Measurements from ENCODE around the gene LIMS2. TPM values are rescaled to one million over a fixed set of nuclear protein-coding genes. Genes with fewer than 3 reads are reported as not detected.
A peak's percentile ranks its signal among the peaks of the same experiment; 100 is the strongest.

Gene LIMS2
- polyA plus RNA-seq, 2 of the 4 experiments (the other 2 are of a cell fraction): 1.2 to 6.1 TPM

- no peak overlapping the region for H3K4me3 ChIP-seq
- H3K4me1 ChIP-seq: no peaks in the 10 kb centered on the region
- FAIRE-seq (no peak), ATAC-seq (no peak), DNase-seq (ENCODE audit: low read depth in 1 of 2, low spot score in 1 of 2) (no peak)
- peaks cover 15% of the 10 kb centered on the region for H3K9me3 ChIP-seq
- WGBS (ENCODE audit: missing lambda C conversion rate): 83% methylated on average over 17 of the region's 17 CpGs
- ChIA-PET CTCF (no interaction called here), POLR2A (no interaction called here)
- TF ChIP-seq SREBF2 (IDR thresholded peaks at IDR 0.05) (no peak), ZC3H11A (IDR thresholded peaks at IDR 0.05) (peak; percentile 58)
- H3K4me2 ChIP-seq: no peak overlapping the region
- H3K27ac ChIP-seq: no peak overlapping the region
Measured at GRCh38 chr2:127597046-127597983, 78.0 kb downstream of the LIMS2 start.

GRCh38 chr2:127596311-127597045 lies 78.9 kb downstream of the LIMS2 start:
- WGBS (ENCODE audit: missing lambda C conversion rate): 73% methylated on average over 10 of the region's 14 CpGs
- Histone ChIP-seq H3K4me1 (no peaks in the 10 kb centered on the region), H3K9me3 (peaks cover 8% of the 10 kb centered on the region; the same call in 2 of the 3 replicates), H3K4me3 (no peak overlapping the region), H3K27ac (no peak overlapping the region), H3K4me2 (no peak overlapping the region)
- POLR2A ChIA-PET: no interaction called here
- DNase-seq (ENCODE audit: low read depth in 1 of 2, low spot score in 1 of 2) (no peak), FAIRE-seq (no peak), ATAC-seq (no peak)
- CTCF ChIA-PET: no interaction called here
- TF ChIP-seq CHD4 (IDR thresholded peaks at IDR 0.05; ENCODE audit: borderline replicate concordance) (no peak), GATA3 (IDR thresholded peaks at IDR 0.05; ENCODE audit: borderline replicate concordance) (no peak), NPAS2 (CRISPR knock-in tag; IDR thresholded peaks at IDR 0.05; ENCODE audit: borderline replicate concordance) (no peak), FOSB (CRISPR knock-in tag; IDR thresholded peaks at IDR 0.05) (no peak), EP300 (IDR thresholded peaks at IDR 0.05) (no peak), BHLHE40 (IDR thresholded peaks at IDR 0.05; ENCODE audit: low read depth, low read length) (no peak), KDM1A (IDR thresholded peaks at IDR 0.05; ENCODE audit: low read depth) (no peak), ZFP36 (IDR thresholded peaks at IDR 0.05; ENCODE audit: borderline replicate concordance, partially characterized antibody) (no peak), SREBF2 (IDR thresholded peaks at IDR 0.05) (no peak), TP53 (CRISPR knock-in tag; IDR thresholded peaks at IDR 0.05) (no peak), HOXA7 (CRISPR knock-in tag; IDR thresholded peaks at IDR 0.05) (no peak), JUN (IDR thresholded peaks at IDR 0.05) (no peak), HEYL (CRISPR knock-in tag; IDR thresholded peaks at IDR 0.05) (no peak), MAFK (IDR thresholded peaks at IDR 0.05; ENCODE audit: partially characterized antibody) (no peak), CEBPB (IDR thresholded peaks at IDR 0.05) (no peak), JUNB (IDR thresholded peaks at IDR 0.05) (no peak), RFX5 (IDR thresholded peaks at IDR 0.05) (no peak), NFE2L2 (conservative IDR thresholded peaks at IDR 0.05; ENCODE audit: low read length) (no peak)

- CTCF ChIA-PET: interaction anchor here (0.8 to 1.8 kb wide), 5 partner anchors 8 to 102 kb away, joined by 3 to 5 read pairs (median 5); no protein-coding TSS in a partner anchor
- no peak for ATAC-seq
- 67% methylated on average over 6 of the region's 10 CpGs for WGBS (ENCODE audit: missing lambda C conversion rate)
- DNase-seq (ENCODE audit: low read depth in 1 of 2, low spot score in 1 of 2): no peak
- no peak overlapping the region for H3K4me3 ChIP-seq
- no peak overlapping the region for H3K27ac ChIP-seq
- no peak for FAIRE-seq
- no peaks in the 10 kb centered on the region for H3K9me3 ChIP-seq
- H3K4me2 ChIP-seq: no peak overlapping the region
- no peaks in the 10 kb centered on the region for H3K4me1 ChIP-seq
- POLR2A ChIA-PET: no interaction called here
- TF ChIP-seq HEYL (CRISPR knock-in tag; IDR thresholded peaks at IDR 0.05) (no peak), PHF8 (IDR thresholded peaks at IDR 0.05; ENCODE audit: borderline replicate concordance, low read depth) (no peak), MAZ (IDR thresholded peaks at IDR 0.05; ENCODE audit: borderline replicate concordance, low read depth, low read length) (no peak), NPAS2 (CRISPR knock-in tag; IDR thresholded peaks at IDR 0.05; ENCODE audit: borderline replicate concordance) (no peak), REST (IDR thresholded peaks at IDR 0.05) (no peak), JUNB (IDR thresholded peaks at IDR 0.05) (no peak), ELK1 (IDR thresholded peaks at IDR 0.05; ENCODE audit: low read depth, low read length) (no peak), RARB (CRISPR knock-in tag; IDR thresholded peaks at IDR 0.05) (no peak), E2F6 (IDR thresholded peaks at IDR 0.05; ENCODE audit: borderline replicate concordance, low read depth) (no peak), CBX2 (IDR thresholded peaks at IDR 0.05; ENCODE audit: borderline replicate concordance, low read depth) (no peak)
Measured at GRCh38 chr2:127594116-127594591, 81.2 kb downstream of the LIMS2 start.
